ENCODE measurements around the gene DOP1A. TPM values are rescaled to one million over a fixed set of nuclear protein-coding genes. Genes with fewer than 3 reads are reported as not detected.
A peak's percentile ranks its signal among the peaks of the same experiment; 100 is the strongest.

DOP1A gene
- total RNA-seq, 6 donors from 2014 or later: 20.0 to 51.6 (median 25.7) TPM

DNA sequence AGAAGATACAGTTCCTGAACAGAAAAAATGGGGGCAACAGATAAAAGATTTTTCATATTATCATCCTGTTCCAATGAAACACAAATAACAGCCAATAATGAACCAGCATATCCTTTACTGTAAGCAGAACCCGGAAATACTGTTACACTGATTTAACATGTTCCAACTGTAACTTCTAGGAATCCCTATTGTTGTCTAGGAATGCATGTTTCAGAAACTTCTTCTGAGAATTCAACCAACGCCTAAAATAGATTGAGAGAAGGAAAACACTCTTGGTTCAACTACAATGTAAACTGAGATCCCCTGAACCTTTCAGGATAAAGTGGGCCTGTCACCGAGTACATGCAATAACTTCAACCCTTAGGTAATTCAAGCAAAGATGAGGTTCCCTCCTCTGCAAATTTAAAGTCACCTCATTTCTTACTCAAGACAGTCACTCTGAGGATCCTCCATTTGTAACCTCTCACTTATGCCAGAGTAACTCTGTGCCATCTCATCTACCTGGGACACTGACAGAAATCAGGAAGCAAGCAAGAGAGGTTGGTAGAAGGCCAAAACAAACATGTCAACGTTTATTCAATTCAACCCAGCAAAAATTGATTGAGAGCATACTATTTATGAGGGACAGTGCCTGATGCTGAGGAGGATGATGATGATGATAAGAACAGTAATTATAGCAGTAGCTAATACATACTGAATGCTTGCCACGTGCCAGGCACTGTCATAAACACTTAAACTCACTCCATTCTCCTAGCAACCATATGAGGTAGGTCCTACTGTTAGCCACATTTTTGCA lies 15.9 kb upstream of the DOP1A start:
- 40 to 41% methylated on average over 5 of the region's 5 CpGs for WGBS, 2 donors
- Histone ChIP-seq H3K4me1 (peaks cover 0 to 5% (median 1%) of the 10 kb centered on the region in 4 donors), H3K36me3 (peaks cover 0 to 8% (median 0%) of the 10 kb centered on the region in 4 donors), H3K4me3 (no peak overlapping the region), H3K27ac (no peak overlapping the region), H3K9me3 (no peaks in the 10 kb centered on the region), H3K27me3 (no peaks in the 10 kb centered on the region)
- TF ChIP-seq, protein P1, sequence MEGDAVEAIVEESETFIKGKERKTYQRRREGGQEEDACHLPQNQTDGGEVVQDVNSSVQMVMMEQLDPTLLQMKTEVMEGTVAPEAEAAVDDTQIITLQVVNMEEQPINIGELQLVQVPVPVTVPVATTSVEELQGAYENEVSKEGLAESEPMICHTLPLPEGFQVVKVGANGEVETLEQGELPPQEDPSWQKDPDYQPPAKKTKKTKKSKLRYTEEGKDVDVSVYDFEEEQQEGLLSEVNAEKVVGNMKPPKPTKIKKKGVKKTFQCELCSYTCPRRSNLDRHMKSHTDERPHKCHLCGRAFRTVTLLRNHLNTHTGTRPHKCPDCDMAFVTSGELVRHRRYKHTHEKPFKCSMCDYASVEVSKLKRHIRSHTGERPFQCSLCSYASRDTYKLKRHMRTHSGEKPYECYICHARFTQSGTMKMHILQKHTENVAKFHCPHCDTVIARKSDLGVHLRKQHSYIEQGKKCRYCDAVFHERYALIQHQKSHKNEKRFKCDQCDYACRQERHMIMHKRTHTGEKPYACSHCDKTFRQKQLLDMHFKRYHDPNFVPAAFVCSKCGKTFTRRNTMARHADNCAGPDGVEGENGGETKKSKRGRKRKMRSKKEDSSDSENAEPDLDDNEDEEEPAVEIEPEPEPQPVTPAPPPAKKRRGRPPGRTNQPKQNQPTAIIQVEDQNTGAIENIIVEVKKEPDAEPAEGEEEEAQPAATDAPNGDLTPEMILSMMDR (IDR thresholded peaks at IDR 0.05): no peak
- no peak for TF ChIP-seq EP300 (IDR thresholded peaks at IDR 0.05)
- TF ChIP-seq POLR2AphosphoS5 (IDR thresholded peaks at IDR 0.05): no peak
- no peak for TF ChIP-seq POLR2A (IDR thresholded peaks at IDR 0.05)
- DNase-seq (no peak), ATAC-seq (ENCODE audit: low FRiP score in 2 of 2) (no peak)

DNA sequence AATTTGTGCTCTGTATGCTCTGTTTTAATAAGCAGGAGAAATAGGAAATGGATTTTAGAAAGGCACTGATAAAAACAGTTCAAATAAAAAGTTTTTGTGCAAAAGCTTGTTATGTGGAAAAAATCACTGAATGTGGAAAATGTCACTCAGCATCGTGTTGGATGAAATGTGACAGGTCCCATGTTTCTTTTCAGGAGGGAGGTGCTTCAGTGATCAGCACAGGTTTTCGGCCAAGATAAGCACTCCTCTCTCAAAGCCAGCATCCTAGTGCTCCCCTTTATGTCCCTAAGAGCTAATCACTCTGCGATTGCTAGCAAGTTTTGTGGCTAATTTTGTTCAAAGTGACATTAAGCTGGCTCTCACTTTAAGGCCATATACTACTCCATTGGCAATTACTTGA lies 13.8 kb upstream of the DOP1A start:
- Histone ChIP-seq H3K9me3 (no peaks in the 10 kb centered on the region), H3K4me3 (no peak overlapping the region), H3K4me1 (peaks cover 0 to 5% (median 1%) of the 10 kb centered on the region in 4 donors), H3K27ac (no peak overlapping the region), H3K27me3 (no peaks in the 10 kb centered on the region), H3K36me3 (peaks cover 0 to 13% (median 0%) of the 10 kb centered on the region in 4 donors)
- ATAC-seq (ENCODE audit: low FRiP score in 2 of 2) (no peak), DNase-seq (no peak)
- TF ChIP-seq POLR2A (IDR thresholded peaks at IDR 0.05): no peak
- no peak for TF ChIP-seq POLR2AphosphoS5 (IDR thresholded peaks at IDR 0.05)
- TF ChIP-seq, protein P1 (IDR thresholded peaks at IDR 0.05): no peak
- no peak for TF ChIP-seq EP300 (IDR thresholded peaks at IDR 0.05)
- WGBS, 2 donors: 91 to 96% methylated on average over 3 of the region's 3 CpGs

DNA sequence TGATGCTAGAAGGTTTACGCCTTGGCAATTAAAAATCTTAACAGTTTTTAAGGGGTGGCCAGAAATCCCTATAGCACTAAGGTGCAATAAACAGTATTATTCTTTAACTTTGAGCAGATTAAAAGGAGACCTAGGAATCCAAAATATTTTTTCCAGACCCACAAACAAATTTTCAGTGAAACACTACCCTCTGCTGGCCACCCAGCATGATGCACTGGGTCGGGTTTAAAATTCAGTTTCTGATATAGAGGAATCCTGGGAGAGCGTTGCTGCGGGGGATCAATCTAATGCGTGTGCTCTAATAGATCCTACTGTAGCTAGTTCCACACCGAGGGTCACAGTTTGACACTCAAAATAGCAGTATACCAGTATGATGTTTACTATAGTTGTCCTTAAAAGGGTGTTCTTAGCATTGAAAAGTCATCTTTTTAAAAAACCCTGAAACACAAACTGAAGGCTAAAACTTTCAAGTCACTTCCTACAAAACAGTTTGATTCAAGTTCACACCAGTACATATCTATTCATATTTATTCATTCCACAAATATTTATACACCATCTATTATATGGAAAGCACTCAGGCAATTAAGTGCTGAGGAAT lies 12.0 kb upstream of the DOP1A start:
- TF ChIP-seq, protein P1 (IDR thresholded peaks at IDR 0.05): peak; percentile 45 to 79 (median 74)
- TF ChIP-seq EP300 (IDR thresholded peaks at IDR 0.05) (no peak), POLR2AphosphoS5 (IDR thresholded peaks at IDR 0.05) (no peak), POLR2A (IDR thresholded peaks at IDR 0.05) (no peak)
- Histone ChIP-seq H3K27me3 (no peaks in the 10 kb centered on the region), H3K4me3 (no peak overlapping the region), H3K36me3 (peaks cover 0 to 13% (median 0%) of the 10 kb centered on the region in 4 donors), H3K9me3 (no peaks in the 10 kb centered on the region), H3K4me1 (peaks cover 0 to 5% (median 1%) of the 10 kb centered on the region in 4 donors), H3K27ac (no peak overlapping the region)
- DNase-seq (no peak), ATAC-seq (ENCODE audit: low FRiP score in 2 of 2) (peak in 1 of 2 donors; percentile 83)
- 27 to 39% methylated on average over 6 of the region's 6 CpGs for WGBS, 2 donors

DNA sequence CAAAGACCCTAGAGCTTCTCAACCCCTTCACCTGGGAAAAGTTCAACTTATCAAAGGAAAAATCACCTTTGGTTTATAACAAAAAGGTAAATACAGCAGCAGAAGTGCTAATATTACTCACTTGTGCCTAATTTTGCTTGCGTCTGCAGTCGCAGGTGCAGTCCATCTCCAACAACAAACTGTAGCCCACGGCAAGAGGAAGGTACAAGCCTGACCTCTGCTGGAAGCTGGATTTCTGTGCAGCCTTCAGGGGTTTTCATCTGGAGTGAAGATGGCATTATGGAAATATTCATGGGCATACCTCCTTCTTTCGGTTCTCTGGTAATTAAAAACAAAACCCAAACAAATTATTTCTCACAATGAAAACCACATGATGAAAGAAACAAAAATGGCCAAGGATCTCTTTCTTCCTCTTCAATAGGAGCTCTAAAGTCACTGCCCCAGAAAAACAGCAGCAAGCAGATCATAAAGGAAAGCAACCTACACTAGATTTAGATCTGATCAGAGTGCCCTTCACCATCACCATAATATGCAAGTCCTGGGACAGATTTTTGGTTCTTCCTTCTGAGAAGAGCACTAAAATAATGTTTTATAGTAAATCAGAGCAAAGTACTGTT lies 9.7 kb upstream of the DOP1A start:
- peaks cover 0 to 5% (median 1%) of the 10 kb centered on the region in 4 donors for H3K4me1 ChIP-seq
- TF ChIP-seq EP300 (IDR thresholded peaks at IDR 0.05) (no peak), POLR2AphosphoS5 (IDR thresholded peaks at IDR 0.05) (no peak), POLR2A (IDR thresholded peaks at IDR 0.05) (no peak)
- TF ChIP-seq, protein P1 (IDR thresholded peaks at IDR 0.05): peak in 5 of 6 experiments; percentile 38 to 62 (median 49)
- 40 to 51% methylated on average over 4 of the region's 4 CpGs for WGBS, 2 donors
- H3K36me3 ChIP-seq: peaks cover 0 to 11% (median 0%) of the 10 kb centered on the region in 4 donors
- H3K27me3 ChIP-seq: no peaks in the 10 kb centered on the region
- ATAC-seq (ENCODE audit: low FRiP score in 2 of 2): peak in 1 of 2 donors; percentile 71
- H3K27ac ChIP-seq: no peak overlapping the region
- no peaks in the 10 kb centered on the region for H3K9me3 ChIP-seq
- DNase-seq: peak in 1 of 2 donors; percentile 23
- no peak overlapping the region for H3K4me3 ChIP-seq
